A204.1 (cell line): Measurements from ENCODE around the gene BRD1.
"Not testable (repeated sequence)": the region's sequence is repeated elsewhere in the genome, so short reads cannot be mapped to it uniquely, and the experiment has no call there.

Source experiments
- FAIRE-seq: peaks from 2 replicates; lab custom pipeline; 2012; peaks lifted over from hg19 to GRCh38; lab: Jason Lieb, UNC

The BRD1 gene

GRCh38 chr22:49825944-49826602 is 1.6 kb downstream of the BRD1 start:
- no peak for FAIRE-seq

- FAIRE-seq: no peak
These were observed 2.2 kb downstream of the BRD1 start for GRCh38 chr22:49825436-49825835.

- no peak for FAIRE-seq
These were observed 2.7 kb downstream of the BRD1 start for GRCh38 chr22:49824936-49825335.

GRCh38 chr22:49824185-49824925 is 3.3 kb downstream of the BRD1 start:
- no peak for FAIRE-seq

- no peak for FAIRE-seq
These were observed 4.2 kb downstream of the BRD1 start for GRCh38 chr22:49823289-49824045.

- not testable (repeated sequence) for FAIRE-seq
These were observed 5.9 kb downstream of the BRD1 start for GRCh38 chr22:49821741-49822140.

- FAIRE-seq: no peak
These were observed 6.7 kb downstream of the BRD1 start for GRCh38 chr22:49820984-49821383.

GRCh38 chr22:49817359-49817758 is 10.3 kb downstream of the BRD1 start:
- no peak for FAIRE-seq

- no peak for FAIRE-seq
These were observed 12.0 kb downstream of the BRD1 start for GRCh38 chr22:49815641-49816091.

GRCh38 chr22:49814856-49815255 is 12.8 kb downstream of the BRD1 start:
- no peak for FAIRE-seq

GRCh38 chr22:49814164-49814686 is 13.4 kb downstream of the BRD1 start:
- no peak for FAIRE-seq

GRCh38 chr22:49812838-49813237 is 14.8 kb downstream of the BRD1 start:
- FAIRE-seq: no peak

GRCh38 chr22:49811020-49811791 is 16.5 kb downstream of the BRD1 start:
- FAIRE-seq: no peak

- no peak for FAIRE-seq
These were observed 17.2 kb downstream of the BRD1 start for GRCh38 chr22:49810363-49811019.

GRCh38 chr22:49807780-49808708 is 19.6 kb downstream of the BRD1 start:
- FAIRE-seq: no peak

GRCh38 chr22:49807129-49807528 is 20.5 kb downstream of the BRD1 start:
- FAIRE-seq: no peak

- FAIRE-seq: no peak
These were observed 23.8 kb downstream of the BRD1 start for GRCh38 chr22:49803737-49804375.

- no peak for FAIRE-seq
These were observed 24.5 kb downstream of the BRD1 start for GRCh38 chr22:49803134-49803533.

GRCh38 chr22:49801391-49802060 is 26.1 kb downstream of the BRD1 start:
- no peak for FAIRE-seq
